Neural cell (in vitro differentiated cells): ENCODE data around the gene NDRG2.

Experiments used
- EZH2 ChIP-seq: fragments of 200-600, 300-800 bp; shearing (Covaris generic), sonication (generic); IDR thresholded peaks from 2 replicates; pipeline ENCODE4 v1.6.1; 2014; ENCODE audit warnings: antibody characterized with exemption, low read length, borderline replicate concordance, mild to moderate bottlenecking; ENCODE audit not compliant: insufficient read depth, poor library complexity, severe bottlenecking
- POLR2AphosphoS5 ChIP-seq: IDR thresholded peaks from 2 replicates; pipeline ENCODE4 v1.6.1; 2012
- RAD21 ChIP-seq: fragments of 450-650 bp; conservative IDR thresholded peaks from 2 replicates; pipeline ENCODE4 v1.6.1; 2014; ENCODE audit warnings: antibody characterized with exemption, mild to moderate bottlenecking, moderate library complexity
- SMC3 ChIP-seq: fragments of 450-650 bp; conservative IDR thresholded peaks from 2 replicates; pipeline ENCODE4 v1.6.1; 2014; ENCODE audit warnings: antibody characterized with exemption, mild to moderate bottlenecking, moderate library complexity; ENCODE audit not compliant: poor library complexity
- TAF1 ChIP-seq: IDR thresholded peaks from 2 replicates; pipeline ENCODE4 v1.6.1; 2012; ENCODE audit warnings: low read depth
- TF ChIP-seq, protein P1 (sequence below): fragments of 450-650 bp; IDR thresholded peaks from 2 replicates; pipeline ENCODE4 v1.5.1; 2014; ENCODE audit warnings: antibody characterized with exemption, mild to moderate bottlenecking, moderate library complexity; ENCODE audit not compliant: poor library complexity, severe bottlenecking
- TF ChIP-seq, protein P2 (sequence below): IDR thresholded peaks from 2 replicates; pipeline ENCODE4 v1.6.1; 2012; ENCODE audit warnings: borderline replicate concordance

DNA sequence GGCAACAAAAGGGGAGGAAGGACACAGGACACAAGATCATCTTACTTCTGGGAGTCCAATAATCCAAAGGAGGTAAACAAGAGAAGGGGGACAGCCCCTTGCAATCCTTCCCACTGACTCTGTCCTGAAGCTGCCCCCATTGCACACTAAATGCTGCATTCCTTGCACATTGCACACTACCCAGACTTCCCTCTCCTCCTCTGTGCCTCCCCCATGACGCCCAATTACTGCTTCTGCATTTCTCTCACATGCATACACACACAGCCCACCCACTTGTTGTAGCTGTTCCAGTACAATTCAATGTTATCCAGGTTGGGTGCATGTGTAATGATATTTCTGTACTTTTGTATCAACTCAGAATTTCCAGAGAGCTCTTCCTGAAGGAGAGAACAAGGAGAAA is 5.5 kb downstream of the NDRG2 start:
- no peak for TF ChIP-seq TAF1
- TF ChIP-seq EZH2, result no peak
- TF ChIP-seq, protein P1, sequence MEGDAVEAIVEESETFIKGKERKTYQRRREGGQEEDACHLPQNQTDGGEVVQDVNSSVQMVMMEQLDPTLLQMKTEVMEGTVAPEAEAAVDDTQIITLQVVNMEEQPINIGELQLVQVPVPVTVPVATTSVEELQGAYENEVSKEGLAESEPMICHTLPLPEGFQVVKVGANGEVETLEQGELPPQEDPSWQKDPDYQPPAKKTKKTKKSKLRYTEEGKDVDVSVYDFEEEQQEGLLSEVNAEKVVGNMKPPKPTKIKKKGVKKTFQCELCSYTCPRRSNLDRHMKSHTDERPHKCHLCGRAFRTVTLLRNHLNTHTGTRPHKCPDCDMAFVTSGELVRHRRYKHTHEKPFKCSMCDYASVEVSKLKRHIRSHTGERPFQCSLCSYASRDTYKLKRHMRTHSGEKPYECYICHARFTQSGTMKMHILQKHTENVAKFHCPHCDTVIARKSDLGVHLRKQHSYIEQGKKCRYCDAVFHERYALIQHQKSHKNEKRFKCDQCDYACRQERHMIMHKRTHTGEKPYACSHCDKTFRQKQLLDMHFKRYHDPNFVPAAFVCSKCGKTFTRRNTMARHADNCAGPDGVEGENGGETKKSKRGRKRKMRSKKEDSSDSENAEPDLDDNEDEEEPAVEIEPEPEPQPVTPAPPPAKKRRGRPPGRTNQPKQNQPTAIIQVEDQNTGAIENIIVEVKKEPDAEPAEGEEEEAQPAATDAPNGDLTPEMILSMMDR, result no peak
- TF ChIP-seq RAD21, result no peak
- no peak for TF ChIP-seq POLR2AphosphoS5
- TF ChIP-seq, protein P2, sequence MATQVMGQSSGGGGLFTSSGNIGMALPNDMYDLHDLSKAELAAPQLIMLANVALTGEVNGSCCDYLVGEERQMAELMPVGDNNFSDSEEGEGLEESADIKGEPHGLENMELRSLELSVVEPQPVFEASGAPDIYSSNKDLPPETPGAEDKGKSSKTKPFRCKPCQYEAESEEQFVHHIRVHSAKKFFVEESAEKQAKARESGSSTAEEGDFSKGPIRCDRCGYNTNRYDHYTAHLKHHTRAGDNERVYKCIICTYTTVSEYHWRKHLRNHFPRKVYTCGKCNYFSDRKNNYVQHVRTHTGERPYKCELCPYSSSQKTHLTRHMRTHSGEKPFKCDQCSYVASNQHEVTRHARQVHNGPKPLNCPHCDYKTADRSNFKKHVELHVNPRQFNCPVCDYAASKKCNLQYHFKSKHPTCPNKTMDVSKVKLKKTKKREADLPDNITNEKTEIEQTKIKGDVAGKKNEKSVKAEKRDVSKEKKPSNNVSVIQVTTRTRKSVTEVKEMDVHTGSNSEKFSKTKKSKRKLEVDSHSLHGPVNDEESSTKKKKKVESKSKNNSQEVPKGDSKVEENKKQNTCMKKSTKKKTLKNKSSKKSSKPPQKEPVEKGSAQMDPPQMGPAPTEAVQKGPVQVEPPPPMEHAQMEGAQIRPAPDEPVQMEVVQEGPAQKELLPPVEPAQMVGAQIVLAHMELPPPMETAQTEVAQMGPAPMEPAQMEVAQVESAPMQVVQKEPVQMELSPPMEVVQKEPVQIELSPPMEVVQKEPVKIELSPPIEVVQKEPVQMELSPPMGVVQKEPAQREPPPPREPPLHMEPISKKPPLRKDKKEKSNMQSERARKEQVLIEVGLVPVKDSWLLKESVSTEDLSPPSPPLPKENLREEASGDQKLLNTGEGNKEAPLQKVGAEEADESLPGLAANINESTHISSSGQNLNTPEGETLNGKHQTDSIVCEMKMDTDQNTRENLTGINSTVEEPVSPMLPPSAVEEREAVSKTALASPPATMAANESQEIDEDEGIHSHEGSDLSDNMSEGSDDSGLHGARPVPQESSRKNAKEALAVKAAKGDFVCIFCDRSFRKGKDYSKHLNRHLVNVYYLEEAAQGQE, result no peak
- TF ChIP-seq SMC3, result no peak
